GM10266 (cell line): ENCODE measurements around the gene SCFD2.

ENCODE experiments used
- DNase-seq: peaks from one replicate; pipeline ENCODE4 v3.0.0; 2012; ENCODE audit errors: extremely low spot score
- TF ChIP-seq, protein P1 (sequence below): IDR thresholded peaks from 2 replicates; pipeline ENCODE4 v1.5.1; 2012; ENCODE audit warnings: mild to moderate bottlenecking, low read depth; ENCODE audit not compliant: control insufficient read depth, insufficient read depth; ENCODE audit errors: missing control alignments

The SCFD2 gene

DNA sequence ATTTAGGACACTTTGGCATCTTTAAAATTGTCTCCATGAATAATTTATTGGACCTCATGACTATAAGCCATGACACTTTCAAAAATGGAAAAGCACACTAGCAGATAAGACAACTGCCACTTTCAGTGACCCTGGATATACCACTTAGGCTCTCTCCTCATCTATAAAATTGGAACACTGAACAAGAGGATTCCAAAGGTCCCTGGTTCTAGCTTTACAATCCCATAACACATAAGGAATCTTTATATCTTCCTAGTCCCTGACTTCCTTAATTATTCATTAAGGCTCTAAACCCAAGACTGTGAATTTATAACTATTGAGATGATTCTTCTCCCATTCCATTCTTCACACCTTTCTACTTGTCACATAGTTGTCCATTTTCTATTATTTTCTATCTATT lies 190.2 kb downstream of the SCFD2 start:
- no peak for DNase-seq
- TF ChIP-seq, protein P1, sequence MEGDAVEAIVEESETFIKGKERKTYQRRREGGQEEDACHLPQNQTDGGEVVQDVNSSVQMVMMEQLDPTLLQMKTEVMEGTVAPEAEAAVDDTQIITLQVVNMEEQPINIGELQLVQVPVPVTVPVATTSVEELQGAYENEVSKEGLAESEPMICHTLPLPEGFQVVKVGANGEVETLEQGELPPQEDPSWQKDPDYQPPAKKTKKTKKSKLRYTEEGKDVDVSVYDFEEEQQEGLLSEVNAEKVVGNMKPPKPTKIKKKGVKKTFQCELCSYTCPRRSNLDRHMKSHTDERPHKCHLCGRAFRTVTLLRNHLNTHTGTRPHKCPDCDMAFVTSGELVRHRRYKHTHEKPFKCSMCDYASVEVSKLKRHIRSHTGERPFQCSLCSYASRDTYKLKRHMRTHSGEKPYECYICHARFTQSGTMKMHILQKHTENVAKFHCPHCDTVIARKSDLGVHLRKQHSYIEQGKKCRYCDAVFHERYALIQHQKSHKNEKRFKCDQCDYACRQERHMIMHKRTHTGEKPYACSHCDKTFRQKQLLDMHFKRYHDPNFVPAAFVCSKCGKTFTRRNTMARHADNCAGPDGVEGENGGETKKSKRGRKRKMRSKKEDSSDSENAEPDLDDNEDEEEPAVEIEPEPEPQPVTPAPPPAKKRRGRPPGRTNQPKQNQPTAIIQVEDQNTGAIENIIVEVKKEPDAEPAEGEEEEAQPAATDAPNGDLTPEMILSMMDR: no peak

- DNase-seq: no peak
- TF ChIP-seq, protein P1: no peak
Measured at GRCh38 chr4:53174823-53175222, 191.0 kb downstream of the SCFD2 start.

- no peak for DNase-seq
- TF ChIP-seq, protein P1: no peak
Measured at GRCh38 chr4:53173576-53173975, 192.3 kb downstream of the SCFD2 start.

DNA sequence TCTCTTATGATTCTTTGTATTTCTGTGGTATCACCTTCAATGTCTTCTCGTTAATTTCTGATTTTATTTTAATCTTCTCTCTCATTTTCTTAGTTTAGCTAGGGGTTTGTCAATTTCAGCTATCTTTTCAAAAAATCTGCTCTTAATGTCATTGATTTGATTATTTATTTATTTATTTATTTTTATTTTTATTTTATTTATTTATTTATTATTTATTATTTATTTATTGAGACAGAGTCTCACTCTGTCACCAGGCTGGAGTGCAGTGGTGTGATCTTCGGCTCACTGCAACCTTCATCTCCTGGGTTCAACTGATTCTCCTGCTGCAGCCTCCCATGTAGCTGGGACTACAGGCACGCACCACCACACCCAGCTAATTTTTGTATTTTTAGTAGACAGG lies 194.1 kb downstream of the SCFD2 start:
- TF ChIP-seq, protein P1: no peak
- no peak for DNase-seq

- no peak for DNase-seq
- TF ChIP-seq, protein P1: no peak
Measured at GRCh38 chr4:53169695-53170617, 195.9 kb downstream of the SCFD2 start.

DNA sequence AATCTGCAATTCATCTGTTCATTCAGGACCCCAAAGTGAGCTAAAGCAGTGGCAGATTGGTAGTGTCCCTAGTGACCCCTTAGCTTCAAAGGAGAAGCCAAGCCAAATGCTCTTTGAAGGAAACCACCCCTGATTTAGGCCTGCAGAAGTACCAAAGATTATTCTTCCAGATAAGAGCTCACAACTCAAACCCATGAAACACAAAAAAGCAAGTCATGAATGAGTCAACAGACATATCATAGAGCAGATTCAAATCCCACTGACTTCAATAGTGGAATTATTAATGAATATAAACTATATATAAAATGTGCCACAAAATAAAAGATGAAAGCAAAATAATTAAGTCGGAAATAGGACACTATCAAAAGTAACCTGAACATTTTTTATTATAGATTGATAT lies 197.6 kb downstream of the SCFD2 start:
- TF ChIP-seq, protein P1: no peak
- no peak for DNase-seq

- TF ChIP-seq, protein P1: no peak
- DNase-seq: no peak
Measured at GRCh38 chr4:53162969-53163368, 202.9 kb downstream of the SCFD2 start.
